ENCODE data around the gene EPPIN. TPM values are rescaled to one million over a fixed set of nuclear protein-coding genes. Genes with fewer than 3 reads are reported as not detected.

Gene EPPIN
- total and polyA plus RNA-seq, 2 donors (not counting 3 experiments of a cell fraction or from before 2014, with no cell fraction given) = not detected

DNA sequence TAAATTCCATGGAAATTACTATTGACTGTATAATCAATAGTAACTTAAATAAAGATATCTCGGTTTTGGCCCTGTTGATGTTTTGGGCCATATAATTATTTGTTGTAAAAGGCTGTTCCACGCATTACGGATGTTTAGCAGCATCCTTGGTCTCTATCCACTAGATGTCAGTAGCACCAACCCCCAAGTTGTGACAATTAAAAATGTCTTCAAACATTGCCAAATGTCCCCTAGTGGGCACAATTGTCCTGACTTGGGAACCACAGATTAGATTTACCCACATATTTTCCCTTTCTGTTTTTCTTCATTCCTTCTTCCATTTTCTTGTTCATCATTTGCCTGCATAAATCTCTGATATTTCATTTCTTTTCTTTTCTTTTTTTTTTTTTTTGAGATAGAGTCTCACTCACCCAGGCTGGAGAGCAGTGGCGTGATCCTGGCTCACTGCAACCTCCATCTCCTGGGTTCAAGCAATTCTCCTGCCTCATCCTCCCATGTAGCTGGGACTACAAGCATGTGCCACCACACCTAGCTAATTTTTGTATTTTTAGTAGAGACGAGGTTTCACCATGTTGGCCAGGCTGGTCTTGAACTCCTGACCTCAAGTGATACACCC lies 45.5 kb upstream of the EPPIN start:
- Histone ChIP-seq H3K9ac (replicated peaks; ENCODE audit: extremely low read depth, insufficient read depth, low read length) (no peak overlapping the region), H3K4me1 (ENCODE audit: control insufficient read depth, extremely low read depth, insufficient read depth, low read length) (no peaks in the 10 kb centered on the region), H3K4me2 (ENCODE audit: insufficient read depth, low read length) (no peak overlapping the region), H2AFZ (ENCODE audit: low read depth, low read length) (no peak overlapping the region), H3K9me3 (replicated peaks; ENCODE audit: control insufficient read depth, insufficient read depth, low read length) (no peaks in the 10 kb centered on the region), H4K20me1 (replicated peaks; ENCODE audit: control insufficient read depth, extremely low read depth, insufficient read depth, low read length) (no peaks in the 10 kb centered on the region), H3K27ac (ENCODE audit: insufficient read depth, low read depth, low read length) (no peak overlapping the region), H3K79me2 (ENCODE audit: control insufficient read depth, insufficient read depth, low read length) (no peaks in the 10 kb centered on the region), H3K9me1 (replicated peaks; ENCODE audit: control insufficient read depth, extremely low read depth, insufficient read depth, low read length) (no peaks in the 10 kb centered on the region), H3K36me3 (ENCODE audit: control insufficient read depth in 2 of 2, extremely low read depth in 1 of 2, insufficient read depth in 2 of 2, low read length in 2 of 2) (no peaks in the 10 kb centered on the region), H3K4me3 (replicated peaks in 1 of 3; ENCODE audit: insufficient read depth in 1 of 3, low read depth in 1 of 3, low read length in 3 of 3) (no peak overlapping the region), H3K27me3 (ENCODE audit: control insufficient read depth in 2 of 2, insufficient read depth in 2 of 2, low read length in 2 of 2) (peaks cover 0 to 2% of the 10 kb centered on the region in 2 experiments)
- no TSS peak for BruUV-seq (replicated peaks)
- ChIA-PET CTCF (interaction anchor here (0.7 to 1.0 kb wide), 3 partner anchors 37 to 187 kb away, joined by 3 to 12 read pairs (median 4); partner anchors contain the start of gene WFDC10A), POLR2A (no interaction called here)
- dilution Hi-C loops (cut with MboI; ENCODE audit: extremely low pct_ligation_motif_present, low sequenced_read_pairs) (no loop called here), intact Hi-C loops (cut with micrococcal nuclease) (loop anchor here (1.0 kb wide), 1 partner anchor 179 kb away; no protein-coding TSS in a partner anchor)
- TF ChIP-seq, protein P1, sequence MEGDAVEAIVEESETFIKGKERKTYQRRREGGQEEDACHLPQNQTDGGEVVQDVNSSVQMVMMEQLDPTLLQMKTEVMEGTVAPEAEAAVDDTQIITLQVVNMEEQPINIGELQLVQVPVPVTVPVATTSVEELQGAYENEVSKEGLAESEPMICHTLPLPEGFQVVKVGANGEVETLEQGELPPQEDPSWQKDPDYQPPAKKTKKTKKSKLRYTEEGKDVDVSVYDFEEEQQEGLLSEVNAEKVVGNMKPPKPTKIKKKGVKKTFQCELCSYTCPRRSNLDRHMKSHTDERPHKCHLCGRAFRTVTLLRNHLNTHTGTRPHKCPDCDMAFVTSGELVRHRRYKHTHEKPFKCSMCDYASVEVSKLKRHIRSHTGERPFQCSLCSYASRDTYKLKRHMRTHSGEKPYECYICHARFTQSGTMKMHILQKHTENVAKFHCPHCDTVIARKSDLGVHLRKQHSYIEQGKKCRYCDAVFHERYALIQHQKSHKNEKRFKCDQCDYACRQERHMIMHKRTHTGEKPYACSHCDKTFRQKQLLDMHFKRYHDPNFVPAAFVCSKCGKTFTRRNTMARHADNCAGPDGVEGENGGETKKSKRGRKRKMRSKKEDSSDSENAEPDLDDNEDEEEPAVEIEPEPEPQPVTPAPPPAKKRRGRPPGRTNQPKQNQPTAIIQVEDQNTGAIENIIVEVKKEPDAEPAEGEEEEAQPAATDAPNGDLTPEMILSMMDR (IDR thresholded peaks at IDR 0.05; ENCODE audit: extremely low read depth in 1 of 2, insufficient read depth in 1 of 2, low read depth in 1 of 2, low read length in 2 of 2) = peak; percentile 46 to 49
- no peak for TF ChIP-seq POLR2A (IDR thresholded peaks at IDR 0.05; ENCODE audit: low read depth, low read length)
- peak; percentile 49 for FAIRE-seq
- peak; percentile 13 for DNase-seq (ENCODE audit: low read depth, low spot score)

DNA sequence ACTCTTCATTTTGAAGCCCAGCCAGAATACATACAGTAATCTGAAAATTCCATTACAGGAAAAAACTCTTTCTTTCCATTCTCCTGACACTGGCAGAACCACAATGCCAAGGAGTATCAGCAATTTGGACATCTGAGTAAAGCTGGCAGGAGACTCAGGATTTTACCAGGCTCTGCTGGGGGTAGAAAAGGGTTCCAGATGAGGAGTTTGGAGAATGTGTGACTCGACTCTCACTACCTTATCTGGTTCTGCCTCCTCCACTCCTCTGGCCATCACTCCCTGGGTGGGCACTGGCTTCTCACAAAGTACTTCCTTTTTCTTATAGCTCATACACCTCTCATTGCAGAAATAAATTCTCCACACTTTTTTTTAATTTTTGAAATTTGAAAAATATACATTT lies 42.5 kb upstream of the EPPIN start:
- ChIA-PET CTCF (interaction anchor here (1.6 kb wide), 2 partner anchors 180 to 182 kb away, joined by 5 to 9 read pairs; no protein-coding TSS in a partner anchor), POLR2A (no interaction called here)
- H3K4me2 ChIP-seq (ENCODE audit: insufficient read depth, low read length) = no peak overlapping the region
- no peaks in the 10 kb centered on the region for H3K36me3 ChIP-seq (ENCODE audit: control insufficient read depth in 2 of 2, extremely low read depth in 1 of 2, insufficient read depth in 2 of 2, low read length in 2 of 2)
- no TSS peak for BruUV-seq (replicated peaks)
- intact Hi-C loops (cut with micrococcal nuclease) (no loop called here), dilution Hi-C loops (cut with MboI; ENCODE audit: extremely low pct_ligation_motif_present, low sequenced_read_pairs) (no loop called here)
- no peak overlapping the region for H3K27ac ChIP-seq (ENCODE audit: insufficient read depth, low read depth, low read length)
- H3K27me3 ChIP-seq (ENCODE audit: control insufficient read depth in 2 of 2, insufficient read depth in 2 of 2, low read length in 2 of 2) = peaks cover 0 to 2% of the 10 kb centered on the region in 2 experiments
- no peaks in the 10 kb centered on the region for H3K79me2 ChIP-seq (ENCODE audit: control insufficient read depth, insufficient read depth, low read length)
- H3K4me3 ChIP-seq (replicated peaks in 1 of 3; ENCODE audit: insufficient read depth in 1 of 3, low read depth in 1 of 3, low read length in 3 of 3) = no peak overlapping the region
- no peak overlapping the region for H3K9ac ChIP-seq (replicated peaks; ENCODE audit: extremely low read depth, insufficient read depth, low read length)
- DNase-seq (ENCODE audit: low read depth, low spot score) (no peak), FAIRE-seq (no peak)
- H3K9me3 ChIP-seq (replicated peaks; ENCODE audit: control insufficient read depth, insufficient read depth, low read length) = no peaks in the 10 kb centered on the region
- TF ChIP-seq FOS (IDR thresholded peaks at IDR 0.05; ENCODE audit: borderline replicate concordance, insufficient read depth, low read length) (no peak), EZH2 (IDR thresholded peaks at IDR 0.05; ENCODE audit: borderline replicate concordance, low read depth, low read length, severe bottlenecking) (no peak), MAX (IDR thresholded peaks at IDR 0.05; ENCODE audit: insufficient read depth, insufficient read length) (no peak), MYC (IDR thresholded peaks at IDR 0.05; ENCODE audit: low read depth, low read length) (no peak), POLR2AphosphoS5 (IDR thresholded peaks at IDR 0.05; ENCODE audit: insufficient read depth, low read depth, low read length) (no peak), GATA2 (IDR thresholded peaks at IDR 0.05; ENCODE audit: insufficient read depth, insufficient read length, low read depth, low read length) (no peak), JUN (IDR thresholded peaks at IDR 0.05; ENCODE audit: borderline replicate concordance, insufficient read depth, insufficient read length, low read depth) (no peak), POLR2A (IDR thresholded peaks at IDR 0.05; ENCODE audit: low read depth, low read length) (no peak)
- TF ChIP-seq, protein P1 (IDR thresholded peaks at IDR 0.05; ENCODE audit: extremely low read depth in 1 of 2, insufficient read depth in 1 of 2, low read depth in 1 of 2, low read length in 2 of 2) = no peak
- H3K4me1 ChIP-seq (ENCODE audit: control insufficient read depth, extremely low read depth, insufficient read depth, low read length) = no peaks in the 10 kb centered on the region
- no peaks in the 10 kb centered on the region for H4K20me1 ChIP-seq (replicated peaks; ENCODE audit: control insufficient read depth, extremely low read depth, insufficient read depth, low read length)
- H2AFZ ChIP-seq (ENCODE audit: low read depth, low read length) = no peak overlapping the region
- H3K9me1 ChIP-seq (replicated peaks; ENCODE audit: control insufficient read depth, extremely low read depth, insufficient read depth, low read length) = no peaks in the 10 kb centered on the region

Data from endothelial cell of umbilical vein (primary cell).